Stromal cell of bone marrow (primary cell): ENCODE results near the gene HK3.
"Not testable (repeated sequence)": the region's sequence is repeated elsewhere in the genome, so short reads cannot be mapped to it uniquely, and the experiment has no call there.

ENCODE experiments used
- DNase-seq: peaks from one replicate; pipeline ENCODE4 v3.0.0-alpha.2; 2012; ENCODE audit warnings: low read depth

Gene HK3

GRCh38 chr5:176883700-176884570 is 15.2 kb downstream of the HK3 start:
- DNase-seq = no peak

- no peak for DNase-seq
These were observed 16.6 kb downstream of the HK3 start for GRCh38 chr5:176882567-176882903.

GRCh38 chr5:176881816-176882566 is 17.2 kb downstream of the HK3 start:
- no peak for DNase-seq

GRCh38 chr5:176881021-176881749 is 18.0 kb downstream of the HK3 start:
- DNase-seq = no peak

GRCh38 chr5:176880366-176881020 is 18.7 kb downstream of the HK3 start:
- DNase-seq = no peak

- DNase-seq = no peak
These were observed 19.3 kb downstream of the HK3 start for GRCh38 chr5:176879663-176880361.

GRCh38 chr5:176878906-176879662 is 20.1 kb downstream of the HK3 start:
- DNase-seq = no peak

- DNase-seq = no peak
These were observed 20.7 kb downstream of the HK3 start for GRCh38 chr5:176878463-176878862.

- DNase-seq = no peak
These were observed 21.3 kb downstream of the HK3 start for GRCh38 chr5:176877793-176878331.

GRCh38 chr5:176876506-176877431 is 22.4 kb downstream of the HK3 start:
- DNase-seq = no peak

- DNase-seq = no peak
These were observed 23.2 kb downstream of the HK3 start for GRCh38 chr5:176875783-176876505.

GRCh38 chr5:176875014-176875550 is 24.1 kb downstream of the HK3 start:
- DNase-seq = no peak

GRCh38 chr5:176874198-176874780 is 24.9 kb downstream of the HK3 start:
- no peak for DNase-seq

GRCh38 chr5:176873541-176874172 is 25.5 kb downstream of the HK3 start:
- no peak for DNase-seq

GRCh38 chr5:176873011-176873410 is 26.1 kb downstream of the HK3 start:
- not testable (repeated sequence) for DNase-seq

GRCh38 chr5:176872586-176872985 is 26.6 kb downstream of the HK3 start:
- DNase-seq = not testable (repeated sequence)

GRCh38 chr5:176870644-176871043 is 28.5 kb downstream of the HK3 start:
- DNase-seq = not testable (repeated sequence)
